Subcutaneous preadipocyte (primary cell): Measurements from ENCODE around the gene DTWD1. TPM values are rescaled to one million over a fixed set of nuclear protein-coding genes. Genes with fewer than 3 reads are reported as not detected.

Experiments used
- total RNA-seq: library from RNA; depleted of rRNA; stranded (reverse); fragments of >200 nt; gene quantifications from 2 replicates; pipeline ENCODE4 v1.2.3, GENCODE V29; 2012

Gene DTWD1
- 27.8 and 32.7 TPM in 2 replicates for total RNA-seq

GRCh38 chr15:49620658-49621368 lies at the start of gene DTWD1, which contains the start of gene FAM227B:
TSS of gene DTWD1 (plus strand) at chr15:49621048. CDS start at chr15:49625168, 4,120 bp downstream.
TSS of gene FAM227B (minus strand) at chr15:49620818. CDS start at chr15:49615171, 5,647 bp downstream.

Other genes starting within 250 kb of the DTWD1 start
- gene FGF7, start 197.8 kb upstream of the DTWD1 start, total RNA-seq = 59.0 and 94.4 TPM in 2 replicates
- gene FAM227B, start 230 bp upstream of the DTWD1 start, total RNA-seq = 0.98 and 1.8 TPM in 2 replicates